ENCODE data around the gene DNAJC5. TPM values are rescaled to one million over a fixed set of nuclear protein-coding genes. Genes with fewer than 3 reads are reported as not detected.

Gene DNAJC5
- total and polyA plus RNA-seq, 2 of the 8 experiments (the other 6 are each of a cell fraction or from before 2014, with no cell fraction given), result 19.2 to 31.2 TPM

DNA sequence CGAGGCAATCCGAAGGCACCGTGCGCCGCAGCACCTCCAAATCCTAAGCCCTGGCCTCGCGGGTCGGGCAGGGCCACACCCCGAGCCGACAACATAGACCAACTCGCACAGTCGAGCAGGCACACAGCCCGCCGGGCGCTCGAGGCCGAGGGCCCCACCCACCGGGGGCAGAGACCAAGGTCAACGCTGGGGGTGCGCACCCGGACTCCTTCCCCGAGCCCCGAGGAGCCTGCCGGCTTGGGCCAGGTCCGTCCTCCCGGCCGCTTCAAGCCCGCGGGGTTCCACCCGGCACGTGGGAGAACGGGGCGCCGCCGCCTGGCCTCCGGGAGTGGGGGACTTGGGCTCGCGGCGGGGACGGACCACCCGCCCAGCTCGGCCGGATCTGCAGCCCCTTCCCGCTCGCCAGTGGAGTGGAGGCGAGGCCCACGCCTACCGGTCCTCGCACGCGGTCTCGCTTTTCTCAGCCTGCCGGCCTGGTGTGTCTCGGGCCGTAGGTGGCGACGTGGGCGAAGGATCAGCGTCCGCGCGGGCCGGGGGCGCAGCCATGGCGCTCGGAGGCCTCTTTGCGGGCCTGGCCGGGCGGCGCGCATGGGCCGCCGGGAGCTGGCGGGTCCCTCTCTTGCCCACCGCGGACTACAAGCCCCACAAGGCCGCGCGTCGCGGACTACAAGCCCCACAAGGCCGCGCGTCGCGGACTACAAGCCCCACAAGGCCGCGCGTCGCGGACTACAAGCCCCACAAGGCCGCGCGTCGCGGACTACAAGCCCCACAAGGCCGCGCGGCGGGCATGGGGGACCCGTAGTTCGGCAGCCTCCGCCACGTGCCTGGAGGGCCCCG is 61.1 kb downstream of the DNAJC5 start, which contains the start of gene UCKL1:
Gene UCKL1, minus strand, starts transcription at position 590 of the 837 bp plus-strand sequence. Its CDS starts 44 bp downstream, at position 546.
- WGBS, 2 experiments (ENCODE audit: extremely low coverage in 1 of 2, insufficient coverage in 1 of 2, insufficient read length in 1 of 2, insufficient replicate concordance in 2 of 2, low coverage in 1 of 2, low lambda C conversion rate in 2 of 2, missing lambda C conversion rate in 1 of 2), result 1% methylated on average over 71 of the region's 105 CpGs; no CpG with 5 or more reads in 1 of the 2 experiments
- peak within 1 kb of the TSS; percentile 94 to 98 (median 96) for H3K4me3 ChIP-seq (ENCODE audit: extremely low read depth in 1 of 4, insufficient read depth in 2 of 4, low read depth in 3 of 4, low read length in 4 of 4)
- peaks cover 22% of the 10 kb centered on the region for H3K79me1 ChIP-seq (ENCODE audit: low read depth, low read length)
- peak in 1 of 2 experiments; percentile 91 for DNase-seq (ENCODE audit: low read depth in 1 of 2, low spot score in 2 of 2)
- H3K18ac ChIP-seq (ENCODE audit: extremely low read depth, low read length), result peak within 1 kb of the TSS; percentile 99
- H3K79me2 ChIP-seq (ENCODE audit: control insufficient read depth in 1 of 2, insufficient read depth in 2 of 2, low read length in 2 of 2), result peaks cover 17 to 45% of the 10 kb centered on the region in 2 experiments; a peak in 3 of 4 replicates
- no peak for FAIRE-seq
- peaks cover 0 to 7% (median 3%) of the 10 kb centered on the region in 4 experiments; a peak in 3 of 8 replicates for H3K36me3 ChIP-seq (ENCODE audit: control insufficient read depth in 2 of 4, insufficient read depth in 4 of 4, low read length in 3 of 4)
- peaks cover 10 to 22% of the 10 kb centered on the region in 2 experiments for H4K20me1 ChIP-seq (replicated peaks in 1 of 2; ENCODE audit: control insufficient read depth in 1 of 2, insufficient read depth in 2 of 2, low read length in 2 of 2)
- H4K91ac ChIP-seq (replicated peaks; ENCODE audit: insufficient read length, low read length), result peak within 1 kb of the TSS; percentile 96
- H2AFZ ChIP-seq (ENCODE audit: low read length), result peak within 1 kb of the TSS; percentile 67; the same call in 1 of the 2 replicates
- H3K4ac ChIP-seq (replicated peaks; ENCODE audit: insufficient read length, low read depth, low read length), result peak within 1 kb of the TSS; percentile 81
- H3K56ac ChIP-seq (replicated peaks; ENCODE audit: insufficient read length, low read depth, low read length), result peak within 1 kb of the TSS; percentile 59
- no peak within 1 kb of the TSS for H2BK12ac ChIP-seq (ENCODE audit: low read depth, low read length)
- H3K23me2 ChIP-seq (ENCODE audit: low read depth, low read length), result peaks cover 8% of the 10 kb centered on the region; the same call in 1 of the 2 replicates
- H3K9ac ChIP-seq (replicated peaks in 1 of 4; ENCODE audit: extremely low read depth in 1 of 4, low read depth in 3 of 4, low read length in 3 of 4), result peak within 1 kb of the TSS; percentile 67 to 90 (median 85)
- H4K8ac ChIP-seq (ENCODE audit: extremely low read depth, insufficient read depth, low read length), result peak within 1 kb of the TSS; percentile 91
- no peak within 1 kb of the TSS for H2BK20ac ChIP-seq (ENCODE audit: low read length)
- no peaks in the 10 kb centered on the region for H3K9me3 ChIP-seq (ENCODE audit: insufficient read depth in 2 of 2, low read depth in 1 of 2, low read length in 1 of 2)
- H2BK120ac ChIP-seq (replicated peaks; ENCODE audit: low read depth, low read length), result peak within 1 kb of the TSS; percentile 21
- H3K14ac ChIP-seq (ENCODE audit: insufficient read length), result no peak within 1 kb of the TSS
- H3K4me1 ChIP-seq (replicated peaks in 1 of 4; ENCODE audit: control insufficient read depth in 3 of 4, insufficient read depth in 4 of 4, low read length in 3 of 4), result peaks cover 0 to 19% (median 12%) of the 10 kb centered on the region in 4 experiments; a peak in 6 of 7 replicates
- H3K23ac ChIP-seq (ENCODE audit: insufficient read length), result no peak within 1 kb of the TSS
- peak within 1 kb of the TSS; percentile 97 for H2BK5ac ChIP-seq (ENCODE audit: low read depth, low read length)
- H3K27me3 ChIP-seq (replicated peaks in 1 of 4; ENCODE audit: control insufficient read depth in 3 of 4, extremely low read depth in 1 of 4, insufficient read depth in 3 of 4, low read length in 3 of 4), result no peaks in the 10 kb centered on the region
- H2BK15ac ChIP-seq (ENCODE audit: low read length), result 0 out of 2 replicates have a peak within 1 kb of the TSS, but pooled peaks have one; percentile 29
- POLR2A ChIA-PET (ENCODE audit: partially characterized antibody), result interaction anchor here (0.6 to 4.0 kb wide), 12 partner anchors 12 to 435 kb away, joined by 3 to 68 read pairs (median 3); partner anchors contain the start of genes PRPF6 and TPD52L2
- peak within 1 kb of the TSS; percentile 95 for H4K5ac ChIP-seq (ENCODE audit: insufficient read length, low read depth, low read length)
- H2AK5ac ChIP-seq (ENCODE audit: low read depth, low read length), result no peak within 1 kb of the TSS
- CTCF ChIA-PET (ENCODE audit: partially characterized antibody), result interaction anchor here (0.7 to 2.9 kb wide), 5 partner anchors 16 to 60 kb away, joined by 3 to 14 read pairs (median 4); no protein-coding TSS in a partner anchor
- peak within 1 kb of the TSS; percentile 61 to 88 for H3K4me2 ChIP-seq (ENCODE audit: insufficient read depth in 1 of 2, low read depth in 2 of 2, low read length in 2 of 2)
- H3K27ac ChIP-seq (ENCODE audit: low read depth, low read length), result peak within 1 kb of the TSS; percentile 69
- TF ChIP-seq SP4 (IDR thresholded peaks at IDR 0.05; ENCODE audit: low read length) (no peak), EZH2 (IDR thresholded peaks at IDR 0.05; ENCODE audit: low read depth, low read length, severe bottlenecking) (no peak), SRF (IDR thresholded peaks at IDR 0.05; ENCODE audit: low read depth, low read length) (0 out of 2 replicates have a peak, but pooled peaks have one; percentile 20), ZNF274 (IDR thresholded peaks at IDR 0.05; ENCODE audit: borderline replicate concordance, extremely low read depth, low read length) (no peak), POU5F1 (IDR thresholded peaks at IDR 0.05; ENCODE audit: low read depth, low read length) (no peak), SUZ12 (IDR thresholded peaks at IDR 0.05; ENCODE audit: low read length) (no peak), HDAC6 (IDR thresholded peaks at IDR 0.05; ENCODE audit: low read depth, low read length) (no peak)
- TF ChIP-seq, protein P1, sequence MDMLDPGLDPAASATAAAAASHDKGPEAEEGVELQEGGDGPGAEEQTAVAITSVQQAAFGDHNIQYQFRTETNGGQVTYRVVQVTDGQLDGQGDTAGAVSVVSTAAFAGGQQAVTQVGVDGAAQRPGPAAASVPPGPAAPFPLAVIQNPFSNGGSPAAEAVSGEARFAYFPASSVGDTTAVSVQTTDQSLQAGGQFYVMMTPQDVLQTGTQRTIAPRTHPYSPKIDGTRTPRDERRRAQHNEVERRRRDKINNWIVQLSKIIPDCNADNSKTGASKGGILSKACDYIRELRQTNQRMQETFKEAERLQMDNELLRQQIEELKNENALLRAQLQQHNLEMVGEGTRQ (IDR thresholded peaks at IDR 0.05; ENCODE audit: low read length), result peak; percentile 69; the same call in 1 of the 2 replicates
- TF ChIP-seq, protein P2, sequence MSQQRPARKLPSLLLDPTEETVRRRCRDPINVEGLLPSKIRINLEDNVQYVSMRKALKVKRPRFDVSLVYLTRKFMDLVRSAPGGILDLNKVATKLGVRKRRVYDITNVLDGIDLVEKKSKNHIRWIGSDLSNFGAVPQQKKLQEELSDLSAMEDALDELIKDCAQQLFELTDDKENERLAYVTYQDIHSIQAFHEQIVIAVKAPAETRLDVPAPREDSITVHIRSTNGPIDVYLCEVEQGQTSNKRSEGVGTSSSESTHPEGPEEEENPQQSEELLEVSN (IDR thresholded peaks at IDR 0.05), result peak; percentile 24; the same call in 1 of the 2 replicates

Data from H1 (cell line).